ENCODE data around the gene POU2F1. TPM values are rescaled to one million over a fixed set of nuclear protein-coding genes. Genes with fewer than 3 reads are reported as not detected.

The POU2F1 gene
- total and polyA plus RNA-seq, 2 donors (not counting 1 experiment from before 2014, with no cell fraction given) = 5.2 to 48.8 TPM

DNA sequence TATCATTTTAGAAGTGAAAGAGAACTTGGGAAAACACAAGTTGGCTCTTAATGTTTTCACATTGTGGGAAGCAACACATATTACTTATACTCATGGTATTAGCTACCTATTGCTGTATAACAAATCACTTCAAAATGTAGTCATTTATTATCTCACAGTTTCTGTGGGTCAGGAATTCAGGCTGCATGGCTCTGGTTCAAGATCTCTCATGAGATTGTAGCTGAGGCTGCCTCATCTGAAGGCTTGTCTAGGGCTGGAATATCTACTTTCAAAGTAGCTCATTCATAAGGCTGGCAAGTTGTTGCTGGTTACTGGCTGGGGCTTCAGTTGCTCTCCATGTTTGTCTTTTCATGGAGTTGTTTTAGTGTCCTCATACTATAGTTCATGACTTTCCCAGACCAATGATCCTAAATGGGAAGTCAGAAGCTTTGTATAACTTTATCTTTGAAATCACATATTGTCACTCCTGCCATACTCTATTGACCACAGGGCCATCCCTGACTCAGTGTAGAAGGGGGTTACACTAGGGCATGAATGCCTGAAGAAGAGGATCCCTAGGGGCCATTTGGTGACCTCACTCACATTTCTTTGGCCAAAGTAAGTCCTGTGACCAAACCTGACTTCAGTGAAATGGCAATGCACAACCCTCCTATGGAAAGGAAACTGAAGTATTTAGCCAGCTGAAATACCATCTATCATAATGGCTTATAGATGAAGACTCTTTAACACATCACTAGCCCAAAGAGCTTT, 37.9 kb upstream of the POU2F1 start:
- Mint-ChIP-seq H3K27me3 (no peaks in the 10 kb centered on the region), H3K4me3 (no peak overlapping the region), H3K9me3 (ENCODE audit: insufficient read depth) (no peaks in the 10 kb centered on the region), H3K27ac (no peak overlapping the region), H3K4me1 (no peaks in the 10 kb centered on the region)
- Histone ChIP-seq H3K9ac (ENCODE audit: low read length) (no peak overlapping the region), H3K27ac (ENCODE audit: low read length in 2 of 2) (no peak overlapping the region), H3K79me2 (ENCODE audit: control insufficient read depth, insufficient read depth, low read length) (no peaks in the 10 kb centered on the region), H3K27me3 (replicated peaks in 1 of 4; ENCODE audit: control extremely low read depth in 1 of 4, control insufficient read depth in 3 of 4, insufficient read depth in 4 of 4, low read length in 3 of 4) (peaks cover 0 to 3% (median 0%) of the 10 kb centered on the region in 4 experiments), H3K9me3 (ENCODE audit: control extremely low read depth in 1 of 3, control insufficient read depth in 2 of 3, insufficient read depth in 1 of 3, low read length in 2 of 3) (no peaks in the 10 kb centered on the region), H3K4me3 (ENCODE audit: control extremely low read depth in 1 of 5, extremely low read depth in 1 of 5, insufficient read depth in 1 of 5, low read depth in 2 of 5, low read length in 4 of 5) (no peak overlapping the region), H3K4me1 (ENCODE audit: control insufficient read depth in 2 of 2, insufficient read depth in 2 of 2, low read length in 2 of 2) (no peaks in the 10 kb centered on the region), H4K20me1 (ENCODE audit: control insufficient read depth, insufficient read depth, low read length, poor library complexity, severe bottlenecking) (no peaks in the 10 kb centered on the region), H3K36me3 (replicated peaks in 1 of 2; ENCODE audit: control extremely low read depth in 1 of 2, control insufficient read depth in 1 of 2, extremely low read depth in 1 of 2, insufficient read depth in 2 of 2, low read length in 1 of 2) (no peaks in the 10 kb centered on the region), H2AFZ (ENCODE audit: insufficient read depth, low read depth, low read length, poor library complexity, severe bottlenecking) (no peak overlapping the region), H3K4me2 (replicated peaks; ENCODE audit: low read depth, low read length, poor library complexity, severe bottlenecking) (no peak overlapping the region)
- DNase-seq (no peak), ATAC-seq (ENCODE audit: low read depth) (no peak)
- ChIA-PET POLR2A (no interaction called here), CTCF (interaction anchor here (0.9 to 1.2 kb wide), 2 partner anchors 10 to 273 kb away, joined by 3 read pairs; no protein-coding TSS in a partner anchor)
- intact Hi-C loops (cut with micrococcal nuclease) = no loop called here
- no peak for TF ChIP-seq EZH2 (IDR thresholded peaks at IDR 0.05; ENCODE audit: borderline replicate concordance, insufficient read depth, low read depth, low read length, poor library complexity, severe bottlenecking)
- TF ChIP-seq, protein P1, sequence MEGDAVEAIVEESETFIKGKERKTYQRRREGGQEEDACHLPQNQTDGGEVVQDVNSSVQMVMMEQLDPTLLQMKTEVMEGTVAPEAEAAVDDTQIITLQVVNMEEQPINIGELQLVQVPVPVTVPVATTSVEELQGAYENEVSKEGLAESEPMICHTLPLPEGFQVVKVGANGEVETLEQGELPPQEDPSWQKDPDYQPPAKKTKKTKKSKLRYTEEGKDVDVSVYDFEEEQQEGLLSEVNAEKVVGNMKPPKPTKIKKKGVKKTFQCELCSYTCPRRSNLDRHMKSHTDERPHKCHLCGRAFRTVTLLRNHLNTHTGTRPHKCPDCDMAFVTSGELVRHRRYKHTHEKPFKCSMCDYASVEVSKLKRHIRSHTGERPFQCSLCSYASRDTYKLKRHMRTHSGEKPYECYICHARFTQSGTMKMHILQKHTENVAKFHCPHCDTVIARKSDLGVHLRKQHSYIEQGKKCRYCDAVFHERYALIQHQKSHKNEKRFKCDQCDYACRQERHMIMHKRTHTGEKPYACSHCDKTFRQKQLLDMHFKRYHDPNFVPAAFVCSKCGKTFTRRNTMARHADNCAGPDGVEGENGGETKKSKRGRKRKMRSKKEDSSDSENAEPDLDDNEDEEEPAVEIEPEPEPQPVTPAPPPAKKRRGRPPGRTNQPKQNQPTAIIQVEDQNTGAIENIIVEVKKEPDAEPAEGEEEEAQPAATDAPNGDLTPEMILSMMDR (IDR thresholded peaks at IDR 0.05) = no peak

DNA sequence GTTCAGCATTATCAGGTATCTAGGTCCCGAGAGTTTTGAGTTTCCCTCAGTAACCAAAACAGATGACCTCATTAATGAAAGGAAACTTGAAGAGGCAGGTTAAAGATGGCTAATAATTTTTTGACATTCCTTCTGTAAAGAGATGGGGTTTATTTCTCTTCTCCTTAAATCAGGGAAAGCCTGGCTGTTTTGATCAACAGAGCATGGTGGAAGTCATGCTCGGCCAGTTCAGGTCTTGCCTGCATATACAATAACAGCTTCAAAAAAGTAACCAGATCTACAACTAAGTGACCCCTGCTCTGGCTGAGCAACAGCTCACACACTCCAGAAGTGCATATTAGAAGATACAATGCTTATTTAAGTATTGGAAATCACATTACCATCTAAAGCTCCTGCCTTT, 36.6 kb upstream of the POU2F1 start:
- DNase-seq = no peak
- Histone ChIP-seq H4K20me1 (ENCODE audit: control insufficient read depth, insufficient read depth, low read length, poor library complexity, severe bottlenecking) (no peaks in the 10 kb centered on the region), H3K27ac (ENCODE audit: low read length in 2 of 2) (no peak overlapping the region), H3K4me3 (ENCODE audit: control extremely low read depth in 1 of 5, extremely low read depth in 1 of 5, insufficient read depth in 1 of 5, low read depth in 2 of 5, low read length in 4 of 5) (no peak overlapping the region), H3K79me2 (ENCODE audit: control insufficient read depth, insufficient read depth, low read length) (no peaks in the 10 kb centered on the region), H3K9me3 (ENCODE audit: control extremely low read depth in 1 of 3, control insufficient read depth in 2 of 3, insufficient read depth in 1 of 3, low read length in 2 of 3) (no peaks in the 10 kb centered on the region), H2AFZ (ENCODE audit: insufficient read depth, low read depth, low read length, poor library complexity, severe bottlenecking) (no peak overlapping the region), H3K9ac (ENCODE audit: low read length) (no peak overlapping the region), H3K36me3 (replicated peaks in 1 of 2; ENCODE audit: control extremely low read depth in 1 of 2, control insufficient read depth in 1 of 2, extremely low read depth in 1 of 2, insufficient read depth in 2 of 2, low read length in 1 of 2) (no peaks in the 10 kb centered on the region), H3K4me2 (replicated peaks; ENCODE audit: low read depth, low read length, poor library complexity, severe bottlenecking) (no peak overlapping the region), H3K27me3 (replicated peaks in 1 of 4; ENCODE audit: control extremely low read depth in 1 of 4, control insufficient read depth in 3 of 4, insufficient read depth in 4 of 4, low read length in 3 of 4) (peaks cover 0 to 3% (median 0%) of the 10 kb centered on the region in 4 experiments), H3K4me1 (ENCODE audit: control insufficient read depth in 2 of 2, insufficient read depth in 2 of 2, low read length in 2 of 2) (no peaks in the 10 kb centered on the region)
- H3K27ac Mint-ChIP-seq = no peak overlapping the region
- peaks cover 3% of the 10 kb centered on the region for H3K27me3 Mint-ChIP-seq
- H3K4me1 Mint-ChIP-seq = no peaks in the 10 kb centered on the region
- no peak overlapping the region for H3K4me3 Mint-ChIP-seq
- no peaks in the 10 kb centered on the region for H3K9me3 Mint-ChIP-seq (ENCODE audit: insufficient read depth)
- TF ChIP-seq, protein P1 (IDR thresholded peaks at IDR 0.05) = no peak
- no peak for TF ChIP-seq EZH2 (IDR thresholded peaks at IDR 0.05; ENCODE audit: borderline replicate concordance, insufficient read depth, low read depth, low read length, poor library complexity, severe bottlenecking)
- CTCF ChIA-PET = no interaction called here
- no peak for ATAC-seq (ENCODE audit: low read depth)
- no CpG with 5 or more reads among the region's 2 CpGs for WGBS (ENCODE audit: insufficient coverage)
- intact Hi-C loops (cut with micrococcal nuclease) = no loop called here
- POLR2A ChIA-PET = no interaction called here
